ENCODE results near the gene SGK2. TPM values are rescaled to one million over a fixed set of nuclear protein-coding genes. Genes with fewer than 3 reads are reported as not detected.

SGK2 gene
- total and polyA plus RNA-seq, 9 of the 15 experiments (the other 6 are each of a cell fraction or from before 2014, with no cell fraction given): 0.07 to 0.31 (median 0.15) TPM; not detected in 2

DNA sequence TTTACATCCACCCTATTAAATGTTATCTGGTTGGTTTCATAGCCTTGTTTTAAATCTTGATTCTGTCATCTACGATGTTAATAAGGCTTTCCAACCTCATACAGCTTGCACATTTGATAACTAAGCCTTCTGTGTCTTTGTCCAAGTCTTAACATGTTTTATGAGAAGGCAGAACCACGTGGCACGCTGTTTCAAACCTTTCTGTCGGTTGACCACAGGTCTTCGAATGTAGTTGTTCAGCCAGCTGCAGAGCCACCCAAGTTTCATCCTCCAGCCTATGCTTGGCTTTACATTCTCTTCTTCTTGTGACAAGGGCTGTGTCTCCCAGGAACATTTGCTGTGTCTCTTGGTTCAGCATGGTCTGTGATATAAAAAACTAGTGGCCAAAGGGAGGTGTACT, 15.7 kb upstream of the SGK2 start:
- ChIA-PET CTCF (ENCODE audit: low intra/inter-chr PET ratio) (no interaction called here), POLR2A (interaction anchor here (0.6 kb wide), 1 partner anchor 16 kb away, joined by 3 read pairs; the partner anchor contains the start of gene SGK2)
- 61% methylated on average over 5 of the region's 5 CpGs for WGBS (ENCODE audit: insufficient coverage, low coverage, missing lambda C conversion rate)
- Histone ChIP-seq H3K36me3 (ENCODE audit: control insufficient read depth, insufficient read depth, low read length) (peaks cover 5% of the 10 kb centered on the region; the same call in 1 of the 3 replicates), H4K20me1 (replicated peaks; ENCODE audit: control insufficient read depth, insufficient read depth, low read length) (no peaks in the 10 kb centered on the region), H3K9me1 (ENCODE audit: control insufficient read depth, insufficient read depth, low read length) (peaks cover 2% of the 10 kb centered on the region), H3K9me3 (replicated peaks; ENCODE audit: control insufficient read depth, insufficient read depth, low read depth, low read length) (no peaks in the 10 kb centered on the region), H3K27me3 (ENCODE audit: control insufficient read depth in 2 of 2, insufficient read depth in 2 of 2, low read length in 2 of 2) (no peaks in the 10 kb centered on the region), H3K79me2 (ENCODE audit: control insufficient read depth, insufficient read depth, low read length) (no peaks in the 10 kb centered on the region), H3K9ac (ENCODE audit: insufficient read depth in 1 of 2, low read depth in 2 of 2, low read length in 2 of 2) (no peak overlapping the region), H3K4me2 (ENCODE audit: insufficient read depth, low read length) (no peak overlapping the region), H3K4me3 (no peak overlapping the region), H3K4me1 (replicated peaks in 1 of 2; ENCODE audit: control insufficient read depth in 2 of 2, insufficient read depth in 2 of 2, low read length in 2 of 2) (peaks cover 14 to 22% of the 10 kb centered on the region in 2 experiments; a peak in 4 of 5 replicates), H2AFZ (ENCODE audit: low read depth, low read length) (no peak overlapping the region), H3K27ac (ENCODE audit: extremely low read depth, low read depth, low read length) (no peak overlapping the region)
- no peak for ATAC-seq
- intact Hi-C loops (cut with micrococcal nuclease): no loop called here
- BruUV-seq (replicated peaks): no TSS peak
- no peak for DNase-seq (ENCODE audit: extremely low read depth in 1 of 4, low spot score in 3 of 4)
- no peak for TF ChIP-seq SOX6 (IDR thresholded peaks at IDR 0.05)
- no peak for TF ChIP-seq SETDB1 (IDR thresholded peaks at IDR 0.05; ENCODE audit: low read length)
- no peak for TF ChIP-seq HDAC2 (IDR thresholded peaks at IDR 0.05)
- in situ Hi-C loops (cut with MboI): loop anchor here (10.0 kb wide), 1 partner anchor 542 kb away; no protein-coding TSS in a partner anchor
- peak; percentile 29 for FAIRE-seq

DNA sequence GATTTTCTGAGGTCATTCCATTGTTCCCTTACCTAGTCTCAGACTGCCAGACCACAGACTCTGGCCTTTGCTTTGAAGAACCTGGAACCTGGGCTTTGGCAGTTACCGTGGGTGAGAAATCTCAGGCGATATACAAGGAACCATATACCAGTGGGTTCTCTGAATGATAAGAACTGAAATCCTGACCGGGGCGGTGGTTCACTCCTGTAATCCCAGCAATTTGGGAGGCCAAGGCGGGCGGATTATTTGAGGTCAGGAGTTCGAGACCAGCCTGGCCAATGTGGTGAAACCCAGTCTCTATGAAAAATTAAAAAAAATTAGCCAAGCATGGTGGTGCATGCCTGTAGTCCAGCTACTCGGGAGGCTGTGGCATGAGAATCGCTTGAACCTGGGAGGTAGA, 14.3 kb upstream of the SGK2 start:
- CTCF ChIA-PET (ENCODE audit: low intra/inter-chr PET ratio): no interaction called here
- TF ChIP-seq, protein P1, sequence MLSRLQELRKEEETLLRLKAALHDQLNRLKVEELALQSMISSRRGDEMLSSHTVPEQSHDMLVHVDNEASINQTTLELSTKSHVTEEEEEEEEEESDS (CRISPR knock-in tag; IDR thresholded peaks at IDR 0.05): no peak
- TF ChIP-seq XRCC4 (IDR thresholded peaks at IDR 0.05; ENCODE audit: extremely low read depth, insufficient read depth, insufficient read length) (no peak), SAFB (IDR thresholded peaks at IDR 0.05; ENCODE audit: borderline replicate concordance, low read depth, low read length) (no peak), EHMT2 (IDR thresholded peaks at IDR 0.05) (no peak), CCAR2 (IDR thresholded peaks at IDR 0.05; ENCODE audit: low read depth, low read length) (no peak), PHB (CRISPR knock-in tag; IDR thresholded peaks at IDR 0.05) (no peak)
- TF ChIP-seq, protein P2, sequence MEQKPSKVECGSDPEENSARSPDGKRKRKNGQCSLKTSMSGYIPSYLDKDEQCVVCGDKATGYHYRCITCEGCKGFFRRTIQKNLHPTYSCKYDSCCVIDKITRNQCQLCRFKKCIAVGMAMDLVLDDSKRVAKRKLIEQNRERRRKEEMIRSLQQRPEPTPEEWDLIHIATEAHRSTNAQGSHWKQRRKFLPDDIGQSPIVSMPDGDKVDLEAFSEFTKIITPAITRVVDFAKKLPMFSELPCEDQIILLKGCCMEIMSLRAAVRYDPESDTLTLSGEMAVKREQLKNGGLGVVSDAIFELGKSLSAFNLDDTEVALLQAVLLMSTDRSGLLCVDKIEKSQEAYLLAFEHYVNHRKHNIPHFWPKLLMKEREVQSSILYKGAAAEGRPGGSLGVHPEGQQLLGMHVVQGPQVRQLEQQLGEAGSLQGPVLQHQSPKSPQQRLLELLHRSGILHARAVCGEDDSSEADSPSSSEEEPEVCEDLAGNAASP (IDR thresholded peaks at IDR 0.05): no peak
- TF ChIP-seq, protein P3, sequence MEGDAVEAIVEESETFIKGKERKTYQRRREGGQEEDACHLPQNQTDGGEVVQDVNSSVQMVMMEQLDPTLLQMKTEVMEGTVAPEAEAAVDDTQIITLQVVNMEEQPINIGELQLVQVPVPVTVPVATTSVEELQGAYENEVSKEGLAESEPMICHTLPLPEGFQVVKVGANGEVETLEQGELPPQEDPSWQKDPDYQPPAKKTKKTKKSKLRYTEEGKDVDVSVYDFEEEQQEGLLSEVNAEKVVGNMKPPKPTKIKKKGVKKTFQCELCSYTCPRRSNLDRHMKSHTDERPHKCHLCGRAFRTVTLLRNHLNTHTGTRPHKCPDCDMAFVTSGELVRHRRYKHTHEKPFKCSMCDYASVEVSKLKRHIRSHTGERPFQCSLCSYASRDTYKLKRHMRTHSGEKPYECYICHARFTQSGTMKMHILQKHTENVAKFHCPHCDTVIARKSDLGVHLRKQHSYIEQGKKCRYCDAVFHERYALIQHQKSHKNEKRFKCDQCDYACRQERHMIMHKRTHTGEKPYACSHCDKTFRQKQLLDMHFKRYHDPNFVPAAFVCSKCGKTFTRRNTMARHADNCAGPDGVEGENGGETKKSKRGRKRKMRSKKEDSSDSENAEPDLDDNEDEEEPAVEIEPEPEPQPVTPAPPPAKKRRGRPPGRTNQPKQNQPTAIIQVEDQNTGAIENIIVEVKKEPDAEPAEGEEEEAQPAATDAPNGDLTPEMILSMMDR (IDR thresholded peaks at IDR 0.05 in 2 of 3, conservative IDR thresholded peaks at IDR 0.05 in 1 of 3; ENCODE audit: insufficient read depth in 2 of 3, low read depth in 1 of 3, low read length in 3 of 3): no peak

More for the DNA sequence above, 14.3 kb upstream of the SGK2 start:
- H3K27me3 ChIP-seq (ENCODE audit: control insufficient read depth in 2 of 2, insufficient read depth in 2 of 2, low read length in 2 of 2): no peaks in the 10 kb centered on the region
- H3K79me2 ChIP-seq (ENCODE audit: control insufficient read depth, insufficient read depth, low read length): no peaks in the 10 kb centered on the region
- no peak overlapping the region for H3K4me2 ChIP-seq (ENCODE audit: insufficient read depth, low read length)
- FAIRE-seq: no peak
- in situ Hi-C loops (cut with MboI) (loop anchor here (10.0 kb wide), 1 partner anchor 540 kb away; no protein-coding TSS in a partner anchor), intact Hi-C loops (cut with micrococcal nuclease) (no loop called here)
- BruUV-seq (replicated peaks): no TSS peak
- no peak overlapping the region for H3K27ac ChIP-seq (ENCODE audit: extremely low read depth, low read depth, low read length)
- no peak overlapping the region for H3K9ac ChIP-seq (ENCODE audit: insufficient read depth in 1 of 2, low read depth in 2 of 2, low read length in 2 of 2)
- no peak for DNase-seq (ENCODE audit: extremely low read depth in 1 of 4, low spot score in 3 of 4)
- H3K9me3 ChIP-seq (replicated peaks; ENCODE audit: control insufficient read depth, insufficient read depth, low read depth, low read length): no peaks in the 10 kb centered on the region
- H2AFZ ChIP-seq (ENCODE audit: low read depth, low read length): no peak overlapping the region
- no peaks in the 10 kb centered on the region for H4K20me1 ChIP-seq (replicated peaks; ENCODE audit: control insufficient read depth, insufficient read depth, low read length)
- ATAC-seq: no peak
- H3K4me3 ChIP-seq: no peak overlapping the region
- POLR2A ChIA-PET: interaction anchor here (2.0 kb wide), 1 partner anchor 14 kb away, joined by 6 read pairs; the partner anchor contains the start of gene SGK2
- H3K9me1 ChIP-seq (ENCODE audit: control insufficient read depth, insufficient read depth, low read length): no peaks in the 10 kb centered on the region
- peaks cover 0 to 12% of the 10 kb centered on the region in 2 experiments; a peak in 4 of 5 replicates for H3K4me1 ChIP-seq (replicated peaks in 1 of 2; ENCODE audit: control insufficient read depth in 2 of 2, insufficient read depth in 2 of 2, low read length in 2 of 2)
- peaks cover 5% of the 10 kb centered on the region; the same call in 1 of the 3 replicates for H3K36me3 ChIP-seq (ENCODE audit: control insufficient read depth, insufficient read depth, low read length)
- WGBS (ENCODE audit: insufficient coverage, low coverage, missing lambda C conversion rate): 59% methylated on average over 9 of the region's 9 CpGs

Measured in K562 (cell line).